NCI-H345 treated with DMSO at 0.1 percent for 48 hours (cell line): ENCODE results near the gene VKORC1L1.
"Not testable (repeated sequence)": the region's sequence is repeated elsewhere in the genome, so short reads cannot be mapped to it uniquely, and the experiment has no call there.

Experiments
- DNase-seq: peaks from one replicate; lab custom pipeline; 2025; ENCODE audit not compliant: unreplicated experiment; lab: John Stamatoyannopoulos, UW

VKORC1L1 gene

DNA sequence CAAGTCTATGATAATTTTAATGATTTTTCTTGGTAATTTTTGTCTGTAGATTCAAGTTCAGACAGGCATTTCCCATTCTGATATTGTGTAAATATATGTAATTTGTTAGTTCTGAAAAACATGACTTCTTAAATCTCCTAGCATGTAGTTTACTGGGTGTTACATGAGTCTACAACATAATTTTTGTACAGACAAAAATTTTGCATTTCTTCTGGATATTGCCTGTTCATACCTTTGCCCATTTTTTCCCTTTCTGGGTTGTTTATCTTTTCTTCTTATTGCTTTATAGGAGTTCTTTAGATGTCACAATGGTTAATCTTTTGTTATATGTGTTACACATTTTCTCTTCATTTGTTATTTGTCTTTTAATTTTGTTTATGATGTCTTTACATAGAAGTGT is 12.1 kb downstream of the VKORC1L1 start:
- DNase-seq: not testable (repeated sequence)

GRCh38 chr7:65885533-65885932 is 12.7 kb downstream of the VKORC1L1 start:
- not testable (repeated sequence) for DNase-seq

- not testable (repeated sequence) for DNase-seq
Measured at GRCh38 chr7:65888434-65889156, 15.7 kb downstream of the VKORC1L1 start.

DNA sequence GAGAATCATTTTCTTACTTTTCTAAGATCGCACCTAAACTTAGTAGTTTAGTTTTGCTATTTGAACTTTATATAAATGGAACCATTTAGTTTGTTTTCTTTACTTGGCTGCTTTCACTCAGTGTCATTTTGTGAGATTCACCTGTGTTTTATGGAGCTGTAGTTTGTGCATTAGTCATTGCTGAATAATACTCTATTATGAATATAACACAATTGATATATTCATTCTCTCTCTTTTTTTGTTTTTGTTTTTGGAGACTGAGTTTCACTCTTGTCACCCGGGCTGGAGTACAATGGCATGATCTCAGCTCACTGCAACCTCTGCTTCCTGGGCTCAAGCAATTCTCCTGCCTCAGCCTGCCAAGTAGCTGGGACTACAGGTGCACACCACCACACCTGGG is 16.8 kb downstream of the VKORC1L1 start:
- not testable (repeated sequence) for DNase-seq

DNA sequence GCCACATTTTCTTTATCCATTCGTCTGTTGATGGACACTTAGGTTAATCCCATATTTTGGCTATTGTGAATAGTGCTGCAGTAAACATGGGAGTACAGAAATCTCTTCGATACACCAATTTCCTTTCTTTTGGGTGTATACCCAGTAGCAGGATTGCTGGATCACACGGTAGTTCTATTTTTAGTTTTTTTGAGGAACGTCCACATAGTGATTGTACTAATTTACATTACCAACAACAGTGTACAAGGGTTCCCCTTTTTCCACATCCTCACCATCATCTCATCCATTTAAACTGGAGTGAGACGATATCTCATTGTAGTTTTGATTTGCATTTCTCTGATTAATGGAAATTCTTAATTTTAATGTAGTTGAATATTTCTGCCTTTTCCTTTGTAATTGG is 19.3 kb downstream of the VKORC1L1 start:
- DNase-seq: no peak

GRCh38 chr7:65892835-65893234 is 20.0 kb downstream of the VKORC1L1 start:
- DNase-seq: no peak

DNA sequence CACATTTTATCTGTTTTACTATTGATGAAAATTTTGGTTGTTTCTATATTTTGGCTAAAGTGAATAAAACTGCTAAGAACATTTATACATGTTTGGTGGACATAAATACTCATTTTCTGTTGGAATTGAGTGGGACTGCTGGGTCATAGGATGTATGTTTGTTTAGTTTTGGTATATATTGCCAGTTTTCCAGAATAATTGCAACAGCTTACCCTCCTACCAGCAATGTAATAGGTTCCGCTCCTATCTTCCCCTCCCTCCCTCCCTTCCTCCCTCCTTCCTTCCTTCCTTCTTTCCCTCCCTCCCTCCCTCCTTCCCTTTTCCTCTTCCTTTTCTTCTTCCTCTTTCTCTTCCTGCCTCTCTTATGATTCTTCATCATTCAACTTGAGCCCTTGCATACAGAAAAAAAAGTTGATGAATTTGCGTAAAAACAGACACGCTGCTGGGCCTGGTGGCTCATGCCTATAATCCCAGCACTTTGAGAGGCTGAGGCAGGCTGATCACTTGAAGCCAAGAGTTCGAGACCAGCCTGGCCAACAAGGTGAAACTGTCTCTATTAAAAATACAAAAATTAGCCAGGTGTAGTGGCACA is 23.5 kb downstream of the VKORC1L1 start:
- DNase-seq: no peak

- not testable (repeated sequence) for DNase-seq
Measured at GRCh38 chr7:65897289-65897688, 24.4 kb downstream of the VKORC1L1 start.

DNA sequence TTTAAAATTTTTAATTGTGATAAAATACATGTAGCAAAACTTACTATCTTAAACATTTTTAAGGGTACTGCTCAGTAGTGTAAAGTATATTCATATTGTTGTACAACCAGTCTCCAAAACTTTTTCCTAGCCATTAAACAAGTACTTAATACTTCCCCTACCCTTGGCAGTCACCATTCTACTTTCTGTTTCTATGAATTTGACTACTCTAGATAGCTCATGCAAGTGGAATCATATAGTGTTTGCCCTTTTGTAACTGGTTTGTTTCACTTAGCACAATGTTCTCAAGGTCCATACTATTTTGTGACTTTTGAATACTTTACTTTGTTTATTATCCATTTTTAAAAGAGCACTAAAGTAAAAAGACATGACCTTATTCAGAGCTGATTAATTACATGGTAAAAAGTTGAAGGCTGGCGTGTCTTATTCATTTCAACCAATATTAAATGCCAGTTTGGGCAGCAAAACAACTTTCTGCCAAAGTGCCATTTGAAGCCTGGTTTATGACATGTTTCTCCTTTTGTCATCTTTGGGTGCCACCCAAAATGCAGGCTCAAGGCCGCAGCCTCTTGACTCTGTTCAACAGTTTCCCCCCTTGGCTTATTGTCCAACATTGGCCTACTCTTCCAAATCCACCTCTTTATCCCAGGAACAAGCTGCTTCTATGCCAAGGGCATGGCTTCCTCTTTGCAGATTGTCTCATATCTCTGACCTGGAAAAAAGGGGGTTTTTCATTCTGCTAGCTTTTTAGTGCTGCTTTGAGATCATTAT is 26.0 kb downstream of the VKORC1L1 start:
- not testable (repeated sequence) for DNase-seq

DNA sequence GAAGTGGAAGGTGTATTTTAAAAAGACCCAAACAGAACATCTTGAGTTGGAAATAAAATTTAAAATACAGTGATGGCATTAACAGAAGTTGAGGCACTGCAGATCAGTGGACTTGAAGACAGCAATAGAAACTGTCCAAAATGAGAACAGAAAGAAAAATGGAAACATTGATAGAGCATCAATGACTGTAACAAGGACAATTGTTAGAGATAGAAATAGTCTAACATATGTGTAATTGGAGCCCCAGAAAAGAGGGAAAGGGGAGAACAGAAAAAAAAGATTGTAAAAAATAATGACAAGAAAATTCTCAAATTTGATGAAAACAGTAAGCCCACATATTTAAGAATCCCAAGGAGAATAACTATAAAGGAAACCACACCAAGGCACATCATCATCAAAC is 29.4 kb downstream of the VKORC1L1 start:
- DNase-seq: no peak

- no peak for DNase-seq
Measured at GRCh38 chr7:65907501-65908198, 34.8 kb downstream of the VKORC1L1 start.

- no peak for DNase-seq
Measured at GRCh38 chr7:65910237-65910636, 37.4 kb downstream of the VKORC1L1 start.

- no peak for DNase-seq
Measured at GRCh38 chr7:65912237-65912636, 39.4 kb downstream of the VKORC1L1 start.

DNA sequence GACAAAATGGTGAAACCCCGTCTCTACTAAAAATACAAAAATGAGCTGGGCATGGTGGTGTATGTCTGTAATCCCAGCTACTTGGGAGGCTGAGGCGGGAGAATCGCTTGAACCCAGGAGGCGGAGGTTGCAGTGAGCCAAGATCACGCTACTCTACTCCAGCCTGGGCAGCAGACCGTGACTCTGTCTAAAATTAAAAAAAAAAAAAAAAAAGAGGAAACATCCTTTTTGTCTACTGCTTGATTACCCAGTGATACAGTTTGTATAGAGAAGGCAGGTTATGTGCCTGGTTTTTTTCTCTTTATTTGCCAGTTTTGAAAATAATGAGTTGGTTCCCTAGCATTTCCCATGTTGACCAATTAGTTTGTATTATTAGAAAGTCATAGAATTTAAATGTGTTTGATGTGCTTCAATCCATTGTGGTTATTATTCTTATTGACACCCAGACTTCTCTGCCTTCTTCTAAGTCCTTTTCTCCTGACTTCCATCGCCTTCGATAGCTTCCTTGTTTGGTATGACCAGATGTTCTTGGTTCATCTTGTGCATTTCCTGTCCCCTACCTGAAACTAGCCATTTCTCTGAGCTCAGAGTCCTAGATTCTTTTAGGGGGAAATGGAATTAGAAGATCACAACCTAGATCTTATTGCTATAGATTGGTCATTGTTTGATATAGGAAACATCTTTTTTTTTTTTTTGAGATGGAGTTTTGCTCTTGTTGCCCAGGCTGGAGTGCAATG is 43.2 kb downstream of the VKORC1L1 start:
- no peak for DNase-seq

- no peak for DNase-seq
Measured at GRCh38 chr7:65923316-65923715, 50.4 kb downstream of the VKORC1L1 start.

GRCh38 chr7:65924193-65924592 is 51.3 kb downstream of the VKORC1L1 start:
- DNase-seq: no peak

GRCh38 chr7:65925040-65925439 is 52.2 kb downstream of the VKORC1L1 start:
- DNase-seq: no peak

- DNase-seq: no peak
Measured at GRCh38 chr7:65926588-65926987, 53.7 kb downstream of the VKORC1L1 start.

DNA sequence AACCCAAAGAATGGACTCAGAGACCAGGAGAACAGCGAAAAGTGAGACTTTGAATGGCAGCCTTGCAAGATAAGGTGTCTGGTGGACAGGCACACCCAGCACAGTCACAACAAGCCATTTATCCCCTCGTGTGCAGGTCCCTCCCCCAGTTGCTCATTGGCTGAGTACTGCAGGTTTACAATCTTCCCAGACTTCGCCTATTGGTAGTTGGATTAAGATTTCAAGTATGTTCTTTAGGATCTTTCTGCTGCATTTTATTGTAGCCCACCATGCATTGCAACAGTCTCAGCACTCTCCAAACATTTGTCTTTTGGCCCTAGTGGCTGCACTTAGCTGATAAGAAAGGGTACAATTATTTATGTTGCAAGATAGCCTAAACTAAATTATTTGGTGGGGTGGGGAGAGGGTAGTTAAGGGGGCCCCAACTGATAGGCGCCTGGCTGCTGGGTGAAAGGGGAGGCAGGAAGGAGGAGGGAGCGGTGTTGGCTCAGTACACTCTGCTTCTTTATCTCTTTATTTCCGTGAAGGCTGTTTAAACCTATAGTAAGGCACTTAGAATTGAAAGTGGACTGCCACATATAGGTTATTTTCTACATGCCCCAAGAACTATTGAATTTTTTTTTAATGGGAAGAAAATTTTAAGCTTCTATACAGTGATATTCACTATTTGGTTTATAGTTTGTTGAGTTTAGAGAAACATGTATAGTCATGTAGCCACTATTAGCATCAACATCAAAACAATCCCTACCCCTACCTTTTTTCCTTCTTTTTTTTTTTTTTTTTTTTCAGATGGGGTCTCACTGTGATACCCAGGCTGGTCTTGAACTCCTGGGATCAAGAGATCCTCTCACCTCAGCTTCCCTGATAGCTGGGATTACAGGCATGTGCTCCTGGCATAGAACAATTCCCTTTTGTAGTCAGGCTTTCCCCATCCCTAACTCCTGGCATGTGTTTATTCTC is 54.9 kb downstream of the VKORC1L1 start:
- DNase-seq: no peak

DNA sequence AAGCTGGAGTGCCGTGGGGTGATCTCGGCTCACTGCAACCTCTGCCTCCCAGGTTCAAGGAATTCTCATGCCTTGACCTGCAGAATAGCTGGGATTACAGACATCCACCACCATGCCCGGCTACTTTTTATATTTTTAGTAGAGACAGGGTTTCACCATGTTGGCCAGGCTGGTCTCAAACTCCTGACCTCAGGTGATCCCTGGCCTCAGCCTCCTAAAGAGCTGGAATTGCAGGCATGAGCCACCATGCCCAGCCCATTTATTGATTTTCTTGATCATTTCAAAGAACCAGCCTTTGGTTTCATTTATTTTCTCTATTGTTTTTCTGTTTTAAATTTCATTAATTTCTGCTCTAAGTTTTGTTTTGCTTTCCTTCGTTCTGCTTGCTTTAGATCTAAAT is 58.8 kb downstream of the VKORC1L1 start:
- DNase-seq: no peak
